Naive thymus-derived CD4-positive, alpha-beta T cell (primary cell): ENCODE measurements around the gene SAP130. TPM values are rescaled to one million over a fixed set of nuclear protein-coding genes. Genes with fewer than 3 reads are reported as not detected.

Source experiments
- ATAC-seq: fragments of 150-1000 bp; cut with Tn5 transposase; 2 replicates; pipeline ENCODE4 v1.10.0; 2021; ENCODE audit warnings: mild to moderate bottlenecking, moderate library complexity
- CTCF ChIA-PET: fragments of 350-600 bp; sonication (Branson Sonifier 250); formaldehyde crosslinking; loops from one replicate; lab custom pipeline; 2021; ENCODE audit warnings: antibody characterized with exemption; lab: Charles Lee
- POLR2A ChIA-PET: fragments of 350-600 bp; sonication (Branson Sonifier 250); formaldehyde crosslinking; loops from one replicate; lab custom pipeline; 2021; ENCODE audit warnings: antibody characterized with exemption, inconsistent platforms; lab: Charles Lee
- DNase-seq, 9 donors: peaks; one replicate each; pipeline versions ENCODE4 v3.0.0 to v3.0.0-alpha.2; 2020 to 2022; ENCODE audit warnings: mixed read lengths in 1 of 9
- H3K27ac ChIP-seq: one replicate; pipeline ENCODE4 v1.7.0; 2013; ENCODE audit warnings: mild to moderate bottlenecking, low read depth, low read length, moderate library complexity
- H3K27me3 ChIP-seq, 2 donors: one replicate each; pipeline ENCODE4 v1.7.0; 2013; ENCODE audit warnings: low read length in 2 of 2, mild to moderate bottlenecking in 2 of 2, moderate library complexity in 2 of 2; ENCODE audit not compliant: control insufficient read depth in 2 of 2, insufficient read depth in 2 of 2
- H3K36me3 ChIP-seq, 3 experiments: 1 replicate in 2 of 3; 2 replicates in 1 of 3; pipeline ENCODE4 v1.7.0; 2013; ENCODE audit warnings: low read length in 3 of 3, mild to moderate bottlenecking in 3 of 3, moderate library complexity in 1 of 3; ENCODE audit not compliant: insufficient read depth in 3 of 3, control insufficient read depth in 2 of 3
- H3K4me1 ChIP-seq, 2 donors: one replicate each; pipeline ENCODE4 v1.7.0; 2013; ENCODE audit warnings: low read length in 2 of 2, mild to moderate bottlenecking in 2 of 2, moderate library complexity in 1 of 2; ENCODE audit not compliant: control insufficient read depth in 2 of 2, insufficient read depth in 2 of 2
- H3K4me3 ChIP-seq: 2 replicates; pipeline ENCODE4 v1.7.0; 2013; ENCODE audit warnings: mild to moderate bottlenecking, low read length
- H3K9me3 ChIP-seq, 3 experiments: 1 replicate in 2 of 3; 2 replicates in 1 of 3; pipeline ENCODE4 v1.7.0; 2013; ENCODE audit warnings: low read length in 3 of 3; ENCODE audit not compliant: control insufficient read depth in 2 of 3
- H3K27ac Mint-ChIP-seq, 9 donors: one replicate each; pipeline ENCODE4 v1.8.0; 2020 to 2022; ENCODE audit warnings: mixed read lengths in 9 of 9, mild to moderate bottlenecking in 8 of 9, moderate library complexity in 5 of 9, inconsistent platforms in 2 of 9
- H3K27me3 Mint-ChIP-seq, 5 donors: one replicate each; pipeline ENCODE4 v1.8.0; 2021 to 2022; ENCODE audit warnings: mixed read lengths in 5 of 5, mild to moderate bottlenecking in 1 of 5
- H3K36me3 Mint-ChIP-seq, 5 donors: one replicate each; pipeline ENCODE4 v1.8.0; 2020 to 2022; ENCODE audit warnings: mixed read lengths in 5 of 5, mild to moderate bottlenecking in 3 of 5, inconsistent platforms in 1 of 5
- H3K4me1 Mint-ChIP-seq, 7 donors: one replicate each; pipeline ENCODE4 v1.8.0; 2020 to 2022; ENCODE audit warnings: mixed read lengths in 7 of 7, mild to moderate bottlenecking in 3 of 7, inconsistent platforms in 1 of 7
- H3K4me3 Mint-ChIP-seq, 10 donors: one replicate each; pipeline ENCODE4 v1.8.0; 2020 to 2022; ENCODE audit warnings: mild to moderate bottlenecking in 10 of 10, mixed read lengths in 10 of 10, moderate library complexity in 6 of 10, inconsistent platforms in 2 of 10
- H3K9me3 Mint-ChIP-seq, 11 donors: one replicate each; pipeline ENCODE4 v1.8.0; 2020 to 2022; ENCODE audit warnings: mixed read lengths in 11 of 11, mild to moderate bottlenecking in 4 of 11, inconsistent platforms in 1 of 11, moderate library complexity in 1 of 11
- intact Hi-C, 2 donors: fragments of 100-400 bp; cut with micrococcal nuclease; formaldehyde crosslinking; loops; one replicate each; pipeline ENCODE4 v1.15.1; 2023
- polyA plus RNA-seq, 2 donors: library from polyadenylated mRNA; unstranded; fragments of 300-500 nt; fragmentation: Illumina TruSeq; gene quantifications; one replicate each; pipeline ENCODE4 v1.2.3, GENCODE V29; 2021
- total RNA-seq, 6 experiments: library from RNA in 5 of 6; stranded (reverse) in 5 of 6; gene quantifications; 1 replicate in 5 of 6; 2 replicates in 1 of 6; pipeline ENCODE4 v1.2.3 and lab custom pipeline; 2021 to 2026

Gene SAP130
- total and polyA plus RNA-seq, 7 experiments from 2014 or later = 6.7 to 38.0 (median 30.7) TPM

DNA sequence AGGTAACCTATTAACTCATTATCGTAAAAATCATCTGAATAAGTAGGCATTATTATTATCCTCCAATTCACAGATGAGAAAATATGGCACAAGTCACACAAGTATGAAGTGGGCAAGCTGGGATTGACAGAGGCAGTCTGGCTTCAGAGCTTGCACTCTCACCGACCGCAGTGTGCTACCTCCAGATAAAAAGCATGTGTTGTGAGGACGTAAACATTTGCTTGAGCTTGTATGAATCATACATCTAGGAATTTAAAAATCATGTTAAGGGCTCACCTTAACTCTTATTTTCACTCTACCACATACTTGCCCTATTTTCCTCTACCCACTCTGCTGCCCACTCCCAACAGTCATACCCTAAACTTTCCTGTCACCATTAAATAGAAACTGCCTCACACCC lies 76.8 kb downstream of the SAP130 start:
- Mint-ChIP-seq H3K9me3 (no peaks in the 10 kb centered on the region), H3K4me3 (no peak overlapping the region), H3K27me3 (no peaks in the 10 kb centered on the region), H3K36me3 (peaks cover 15 to 39% (median 31%) of the 10 kb centered on the region in 5 donors), H3K27ac (no peak overlapping the region), H3K4me1 (peaks cover 0 to 8% (median 0%) of the 10 kb centered on the region in 7 donors)
- Histone ChIP-seq H3K4me3 (no peak overlapping the region), H3K36me3 (peaks cover 19 to 85% (median 22%) of the 10 kb centered on the region in 3 experiments), H3K27ac (no peak overlapping the region), H3K9me3 (no peaks in the 10 kb centered on the region), H3K27me3 (no peaks in the 10 kb centered on the region), H3K4me1 (no peaks in the 10 kb centered on the region)
- intact Hi-C loops = no loop called here
- ATAC-seq (no peak), DNase-seq (no peak)
- ChIA-PET POLR2A (no interaction called here), CTCF (no interaction called here)

DNA sequence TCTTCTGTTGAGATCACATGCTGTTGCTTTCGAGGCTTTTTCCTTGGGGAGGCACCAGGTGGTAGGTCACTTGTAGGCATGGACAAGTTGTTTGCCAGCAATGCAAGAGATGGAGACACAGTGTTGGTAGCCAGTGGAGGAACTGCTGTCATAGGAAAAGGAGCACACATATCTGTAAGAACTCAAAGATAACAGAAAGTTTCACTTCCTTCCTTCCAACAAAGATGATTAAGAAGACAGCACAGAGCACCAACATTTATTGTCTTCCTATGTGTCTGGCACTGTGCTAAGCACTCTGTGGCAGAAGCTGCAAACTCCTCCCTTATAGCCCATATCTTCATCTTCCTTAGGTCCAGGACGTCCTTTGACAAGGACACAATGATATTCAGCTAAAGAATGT lies 77.6 kb downstream of the SAP130 start:
- H3K4me1 ChIP-seq = no peaks in the 10 kb centered on the region
- H3K36me3 ChIP-seq = peaks cover 19 to 86% (median 23%) of the 10 kb centered on the region in 3 experiments
- no peaks in the 10 kb centered on the region for H3K9me3 ChIP-seq
- Mint-ChIP-seq H3K4me3 (no peak overlapping the region), H3K36me3 (peaks cover 15 to 46% (median 31%) of the 10 kb centered on the region in 5 donors), H3K4me1 (peaks cover 0 to 8% (median 0%) of the 10 kb centered on the region in 7 donors), H3K27ac (peak overlapping the region in 2 of 9 donors; percentile 20 to 42), H3K27me3 (no peaks in the 10 kb centered on the region), H3K9me3 (no peaks in the 10 kb centered on the region)
- POLR2A ChIA-PET = no interaction called here
- DNase-seq (no peak), ATAC-seq (no peak)
- H3K27ac ChIP-seq = no peak overlapping the region
- intact Hi-C loops = no loop called here
- CTCF ChIA-PET = no interaction called here
- H3K4me3 ChIP-seq = no peak overlapping the region
- H3K27me3 ChIP-seq = no peaks in the 10 kb centered on the region

DNA sequence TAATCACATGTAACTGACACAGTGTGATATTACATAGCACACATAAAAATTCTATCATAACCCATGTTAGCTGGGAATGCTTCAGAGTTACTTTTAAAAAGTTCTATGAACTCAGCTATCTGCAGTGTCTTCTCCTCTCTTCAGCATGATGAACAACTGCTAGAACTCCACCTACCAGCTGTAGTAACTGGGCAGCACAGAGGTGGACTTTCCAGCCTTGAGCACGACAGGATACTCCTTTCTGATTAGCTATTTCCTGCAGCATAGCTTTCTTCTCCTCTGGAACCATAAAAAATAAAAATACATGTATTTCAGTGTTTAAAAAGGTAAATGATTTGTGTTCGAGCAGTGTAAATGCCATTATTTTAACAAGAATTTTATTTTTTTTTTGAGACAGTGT lies 82.6 kb downstream of the SAP130 start:
- no peak overlapping the region for H3K4me3 Mint-ChIP-seq
- H3K4me1 Mint-ChIP-seq = peaks cover 0 to 4% (median 0%) of the 10 kb centered on the region in 7 donors
- no peaks in the 10 kb centered on the region for H3K9me3 Mint-ChIP-seq
- no peaks in the 10 kb centered on the region for H3K9me3 ChIP-seq
- intact Hi-C loops = no loop called here
- no peaks in the 10 kb centered on the region for H3K4me1 ChIP-seq
- ATAC-seq (no peak), DNase-seq (no peak)
- no peaks in the 10 kb centered on the region for H3K27me3 Mint-ChIP-seq
- H3K36me3 Mint-ChIP-seq = peaks cover 13 to 64% (median 43%) of the 10 kb centered on the region in 5 donors
- ChIA-PET CTCF (no interaction called here), POLR2A (no interaction called here)
- H3K27me3 ChIP-seq = no peaks in the 10 kb centered on the region
- H3K4me3 ChIP-seq = no peak overlapping the region
- no peak overlapping the region for H3K27ac ChIP-seq
- peak overlapping the region in 1 of 9 donors; percentile 59 for H3K27ac Mint-ChIP-seq
- H3K36me3 ChIP-seq = peaks cover 16 to 86% (median 28%) of the 10 kb centered on the region in 3 experiments

DNA sequence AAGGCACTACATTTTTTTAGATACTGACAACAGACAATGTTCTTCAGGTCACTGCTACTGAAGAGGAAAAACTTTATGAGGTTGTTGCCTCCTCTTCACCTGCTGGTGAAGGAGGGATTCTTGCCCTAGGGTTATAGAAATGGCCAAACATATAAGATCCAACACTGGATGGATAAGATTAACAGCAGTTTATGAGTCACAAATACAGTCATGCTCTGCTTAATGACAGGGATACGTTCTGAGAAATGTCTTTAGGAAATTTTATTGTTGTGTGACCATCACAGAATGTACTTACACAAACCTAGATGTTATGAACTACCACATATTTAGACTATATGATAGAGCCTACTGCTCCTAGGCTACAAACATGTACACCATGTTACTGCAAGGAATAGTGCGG lies 84.7 kb downstream of the SAP130 start:
- intact Hi-C loops = no loop called here
- H3K4me1 Mint-ChIP-seq = no peaks in the 10 kb centered on the region
- ChIA-PET POLR2A (no interaction called here), CTCF (no interaction called here)
- H3K4me3 Mint-ChIP-seq = no peak overlapping the region
- Histone ChIP-seq H3K27ac (no peak overlapping the region), H3K4me3 (no peak overlapping the region), H3K9me3 (no peaks in the 10 kb centered on the region), H3K36me3 (peaks cover 4 to 65% (median 14%) of the 10 kb centered on the region in 3 experiments), H3K27me3 (no peaks in the 10 kb centered on the region), H3K4me1 (no peaks in the 10 kb centered on the region)
- DNase-seq = no peak
- no peaks in the 10 kb centered on the region for H3K9me3 Mint-ChIP-seq
- peaks cover 8 to 49% (median 34%) of the 10 kb centered on the region in 5 donors for H3K36me3 Mint-ChIP-seq
- H3K27me3 Mint-ChIP-seq = no peaks in the 10 kb centered on the region
- peak overlapping the region in 1 of 9 donors; percentile 33 for H3K27ac Mint-ChIP-seq
- ATAC-seq = no peak

DNA sequence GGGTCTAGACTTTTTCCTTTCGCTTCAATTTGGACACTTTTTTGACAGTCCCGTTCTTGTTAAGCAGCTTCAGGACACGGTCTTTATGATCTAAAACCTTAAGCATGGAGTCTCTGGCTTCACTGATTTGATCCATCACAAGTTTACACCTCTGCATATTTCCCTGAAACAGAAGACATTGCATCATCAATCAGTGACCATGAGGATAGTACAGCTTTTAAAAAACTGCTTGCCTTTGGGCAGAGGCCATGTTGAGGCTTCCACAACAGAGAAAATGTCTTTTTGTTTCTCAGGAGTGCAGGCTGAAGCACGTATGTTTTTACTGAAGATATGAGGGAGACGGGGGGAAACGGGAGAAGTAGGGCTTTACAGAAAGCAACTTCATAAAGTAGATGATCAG lies 85.9 kb downstream of the SAP130 start:
- ChIA-PET POLR2A (no interaction called here), CTCF (no interaction called here)

DNA sequence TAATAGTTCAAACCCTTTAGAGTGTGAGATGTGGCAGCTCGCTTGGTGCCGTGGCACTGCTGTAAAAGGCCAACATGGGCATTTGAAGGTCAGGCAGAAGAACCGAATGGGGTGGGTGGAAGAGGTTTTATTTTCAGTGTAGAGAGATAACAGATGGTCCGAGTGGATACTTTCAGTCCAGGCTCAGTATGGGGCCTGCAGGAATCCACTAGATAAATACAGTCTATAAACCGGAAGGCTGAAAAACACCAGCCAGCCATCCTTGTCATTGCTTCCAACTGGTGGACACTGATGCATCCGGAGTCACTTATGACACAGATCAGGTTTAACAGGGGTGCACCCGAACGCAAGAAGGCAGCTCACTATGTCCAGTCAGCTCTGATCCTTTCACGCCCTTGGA lies 86.4 kb downstream of the SAP130 start:
- ChIA-PET POLR2A (interaction anchor here (0.5 kb wide), 1 partner anchor 41 kb away, joined by 3 read pairs; no protein-coding TSS in a partner anchor), CTCF (no interaction called here)
- no peaks in the 10 kb centered on the region for H3K4me1 ChIP-seq
- Mint-ChIP-seq H3K36me3 (peaks cover 8 to 39% (median 27%) of the 10 kb centered on the region in 5 donors), H3K4me1 (no peaks in the 10 kb centered on the region), H3K4me3 (no peak overlapping the region), H3K27me3 (peaks cover 0 to 4% (median 0%) of the 10 kb centered on the region in 5 donors), H3K9me3 (no peaks in the 10 kb centered on the region), H3K27ac (peak overlapping the region in 1 of 9 donors; percentile 41)
- H3K27ac ChIP-seq = no peak overlapping the region
- DNase-seq (no peak), ATAC-seq (no peak)
- H3K9me3 ChIP-seq = no peaks in the 10 kb centered on the region
- intact Hi-C loops = no loop called here
- peaks cover 4 to 50% (median 8%) of the 10 kb centered on the region in 3 experiments for H3K36me3 ChIP-seq
- no peak overlapping the region for H3K4me3 ChIP-seq
- no peaks in the 10 kb centered on the region for H3K27me3 ChIP-seq

More for the DNA sequence above, 85.9 kb downstream of the SAP130 start:
- no peak for ATAC-seq
- H3K27ac Mint-ChIP-seq = peak overlapping the region in 1 of 9 donors; percentile 13
- no peaks in the 10 kb centered on the region for H3K9me3 ChIP-seq
- H3K27me3 ChIP-seq = no peaks in the 10 kb centered on the region
- DNase-seq = no peak
- peaks cover 4 to 54% (median 8%) of the 10 kb centered on the region in 3 experiments for H3K36me3 ChIP-seq
- H3K36me3 Mint-ChIP-seq = peaks cover 8 to 42% (median 31%) of the 10 kb centered on the region in 5 donors
- H3K9me3 Mint-ChIP-seq = no peaks in the 10 kb centered on the region
- intact Hi-C loops = no loop called here
- no peak overlapping the region for H3K27ac ChIP-seq
- no peaks in the 10 kb centered on the region for H3K4me1 Mint-ChIP-seq
- H3K4me3 Mint-ChIP-seq = no peak overlapping the region
- no peaks in the 10 kb centered on the region for H3K27me3 Mint-ChIP-seq
- H3K4me3 ChIP-seq = no peak overlapping the region
- no peaks in the 10 kb centered on the region for H3K4me1 ChIP-seq

DNA sequence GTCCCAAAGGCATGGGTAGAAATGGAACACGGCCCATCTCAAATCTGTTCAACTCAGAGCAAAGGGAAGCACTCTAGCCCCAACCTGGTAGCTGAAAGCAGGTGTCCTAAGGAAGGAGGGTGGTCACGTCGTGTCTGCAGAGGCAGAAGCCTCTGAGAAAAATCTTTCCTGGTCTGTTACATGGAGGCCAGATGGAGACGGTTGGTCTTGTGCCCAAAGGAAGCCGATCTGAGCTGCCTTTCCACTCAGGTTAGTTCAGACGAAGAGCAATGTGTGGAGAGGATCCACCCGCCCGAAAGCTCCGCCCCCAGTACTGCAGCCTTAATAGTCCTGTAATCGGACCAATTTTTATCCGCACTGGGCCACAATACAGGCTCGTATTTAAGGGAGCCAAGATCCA lies 87.2 kb downstream of the SAP130 start:
- Mint-ChIP-seq H3K36me3 (peaks cover 8 to 33% (median 22%) of the 10 kb centered on the region in 5 donors), H3K27me3 (peaks cover 0 to 4% (median 0%) of the 10 kb centered on the region in 5 donors), H3K4me1 (no peaks in the 10 kb centered on the region), H3K9me3 (no peaks in the 10 kb centered on the region), H3K27ac (peak overlapping the region in 3 of 9 donors; percentile 34 to 53 (median 46)), H3K4me3 (no peak overlapping the region)
- H3K27me3 ChIP-seq = no peaks in the 10 kb centered on the region
- H3K4me1 ChIP-seq = no peaks in the 10 kb centered on the region
- no peak overlapping the region for H3K27ac ChIP-seq
- no peak for ATAC-seq
- no peaks in the 10 kb centered on the region for H3K9me3 ChIP-seq
- CTCF ChIA-PET = no interaction called here
- DNase-seq = no peak
- POLR2A ChIA-PET = no interaction called here
- H3K4me3 ChIP-seq = no peak overlapping the region
- peaks cover 0 to 42% (median 8%) of the 10 kb centered on the region in 3 experiments for H3K36me3 ChIP-seq
- intact Hi-C loops = no loop called here
